Fibroblast of lung (primary cell): ENCODE measurements around the gene LENG8.

Experiments
- EZH2 ChIP-seq: IDR thresholded peaks from 2 replicates; pipeline ENCODE4 v1.5.1; 2012; ENCODE audit warnings: low read length, control low read depth, mild to moderate bottlenecking; ENCODE audit errors: missing control alignments
- TF ChIP-seq, protein P1 (sequence below), 2 donors: IDR thresholded peaks in 1 of 2; conservative IDR thresholded peaks in 1 of 2; 1 replicate in 1 of 2; 2 replicates in 1 of 2; pipeline ENCODE4 v1.5.1; 2011 to 2012; ENCODE audit warnings: low read length in 2 of 2, control low read depth in 1 of 2, inconsistent platforms in 1 of 2, low read depth in 1 of 2, mild to moderate bottlenecking in 1 of 2

DNA sequence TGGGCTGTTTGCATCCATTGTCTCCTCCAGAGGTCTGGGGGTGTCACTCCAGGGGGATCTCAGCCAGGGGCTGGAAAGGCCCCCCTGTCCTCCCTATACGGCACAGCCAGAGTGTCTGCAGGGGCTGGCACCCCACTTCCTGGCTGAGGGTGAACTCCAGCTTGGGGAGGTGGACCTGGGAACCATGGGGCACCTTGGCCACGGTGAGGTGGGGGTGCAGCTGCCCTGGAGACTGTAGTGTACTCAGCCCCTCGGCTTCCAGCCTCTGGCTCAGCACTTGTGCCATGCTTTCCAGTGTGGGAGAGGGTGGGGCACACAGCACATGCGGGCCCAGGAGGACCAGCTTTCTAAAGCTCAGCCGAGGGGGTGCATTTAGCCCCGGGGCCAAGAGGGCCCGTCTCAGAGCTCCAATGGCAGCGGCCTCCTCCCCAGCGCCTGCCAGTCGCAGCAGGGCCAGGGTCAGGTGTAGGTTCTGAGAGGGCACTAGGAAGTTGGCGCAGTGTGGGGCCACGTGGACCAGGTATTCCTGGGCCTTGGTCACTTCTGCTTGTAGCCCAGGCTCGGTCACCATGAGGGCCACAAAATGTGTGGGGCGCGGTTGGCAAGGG lies 13.2 kb downstream of the LENG8 start:
- TF ChIP-seq, protein P1, sequence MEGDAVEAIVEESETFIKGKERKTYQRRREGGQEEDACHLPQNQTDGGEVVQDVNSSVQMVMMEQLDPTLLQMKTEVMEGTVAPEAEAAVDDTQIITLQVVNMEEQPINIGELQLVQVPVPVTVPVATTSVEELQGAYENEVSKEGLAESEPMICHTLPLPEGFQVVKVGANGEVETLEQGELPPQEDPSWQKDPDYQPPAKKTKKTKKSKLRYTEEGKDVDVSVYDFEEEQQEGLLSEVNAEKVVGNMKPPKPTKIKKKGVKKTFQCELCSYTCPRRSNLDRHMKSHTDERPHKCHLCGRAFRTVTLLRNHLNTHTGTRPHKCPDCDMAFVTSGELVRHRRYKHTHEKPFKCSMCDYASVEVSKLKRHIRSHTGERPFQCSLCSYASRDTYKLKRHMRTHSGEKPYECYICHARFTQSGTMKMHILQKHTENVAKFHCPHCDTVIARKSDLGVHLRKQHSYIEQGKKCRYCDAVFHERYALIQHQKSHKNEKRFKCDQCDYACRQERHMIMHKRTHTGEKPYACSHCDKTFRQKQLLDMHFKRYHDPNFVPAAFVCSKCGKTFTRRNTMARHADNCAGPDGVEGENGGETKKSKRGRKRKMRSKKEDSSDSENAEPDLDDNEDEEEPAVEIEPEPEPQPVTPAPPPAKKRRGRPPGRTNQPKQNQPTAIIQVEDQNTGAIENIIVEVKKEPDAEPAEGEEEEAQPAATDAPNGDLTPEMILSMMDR (conservative IDR thresholded peaks at IDR 0.05 in 1 of 2, IDR thresholded peaks at IDR 0.05 in 1 of 2; ENCODE audit: low read depth in 1 of 2, low read length in 2 of 2): no peak
- TF ChIP-seq EZH2: no peak
